Brain microvascular endothelial cell (primary cell): ENCODE data around the gene GNAI2.

Experiments used
- DNase-seq: peaks from one replicate; pipeline ENCODE4 v3.0.0-alpha.2; 2020
- H3K27ac ChIP-seq: fragments of 250-450 bp; sonication (Bioruptor Pico); 2 replicates; pipeline ENCODE4 v1.5.1; 2020; ENCODE audit warnings: mild to moderate bottlenecking, moderate library complexity
- H3K27me3 ChIP-seq: fragments of 250-450 bp; sonication (Bioruptor Pico); replicated peaks from 2 replicates; pipeline ENCODE4 v1.5.1; 2020; ENCODE audit warnings: mild to moderate bottlenecking
- H3K36me3 ChIP-seq: fragments of 250-450 bp; sonication (Bioruptor Pico); replicated peaks from 2 replicates; pipeline ENCODE4 v1.5.1; 2020; ENCODE audit warnings: mild to moderate bottlenecking
- H3K4me3 ChIP-seq: 2 replicates; pipeline ENCODE4 v1.5.1; 2011; ENCODE audit warnings: low read depth, mild to moderate bottlenecking, control low read depth, low read length, moderate library complexity
- in situ Hi-C: cut with HindIII; loops from 2 replicates; pipeline ENCODE4 v1.10.0; 2017; ENCODE audit warnings: low sequenced_read_pairs, low pct_ligation_motif_present
- TF ChIP-seq, protein P1 (sequence below): IDR thresholded peaks from 2 replicates; pipeline ENCODE4 v1.5.1; 2011; ENCODE audit warnings: low read depth, mild to moderate bottlenecking, moderate library complexity, low read length, control low read depth, inconsistent platforms; ENCODE audit errors: missing control alignments

Gene GNAI2

GRCh38 chr3:50245831-50246516 is 10.0 kb downstream of the GNAI2 start:
- Histone ChIP-seq H3K27me3 (no peaks in the 10 kb centered on the region), H3K36me3 (peaks cover 17% of the 10 kb centered on the region), H3K4me3 (peak overlapping the region; percentile 27), H3K27ac (peak overlapping the region; percentile 85)
- in situ Hi-C loops: no loop called here
- TF ChIP-seq, protein P1, sequence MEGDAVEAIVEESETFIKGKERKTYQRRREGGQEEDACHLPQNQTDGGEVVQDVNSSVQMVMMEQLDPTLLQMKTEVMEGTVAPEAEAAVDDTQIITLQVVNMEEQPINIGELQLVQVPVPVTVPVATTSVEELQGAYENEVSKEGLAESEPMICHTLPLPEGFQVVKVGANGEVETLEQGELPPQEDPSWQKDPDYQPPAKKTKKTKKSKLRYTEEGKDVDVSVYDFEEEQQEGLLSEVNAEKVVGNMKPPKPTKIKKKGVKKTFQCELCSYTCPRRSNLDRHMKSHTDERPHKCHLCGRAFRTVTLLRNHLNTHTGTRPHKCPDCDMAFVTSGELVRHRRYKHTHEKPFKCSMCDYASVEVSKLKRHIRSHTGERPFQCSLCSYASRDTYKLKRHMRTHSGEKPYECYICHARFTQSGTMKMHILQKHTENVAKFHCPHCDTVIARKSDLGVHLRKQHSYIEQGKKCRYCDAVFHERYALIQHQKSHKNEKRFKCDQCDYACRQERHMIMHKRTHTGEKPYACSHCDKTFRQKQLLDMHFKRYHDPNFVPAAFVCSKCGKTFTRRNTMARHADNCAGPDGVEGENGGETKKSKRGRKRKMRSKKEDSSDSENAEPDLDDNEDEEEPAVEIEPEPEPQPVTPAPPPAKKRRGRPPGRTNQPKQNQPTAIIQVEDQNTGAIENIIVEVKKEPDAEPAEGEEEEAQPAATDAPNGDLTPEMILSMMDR: peak; percentile 99
- peak; percentile 85 for DNase-seq

DNA sequence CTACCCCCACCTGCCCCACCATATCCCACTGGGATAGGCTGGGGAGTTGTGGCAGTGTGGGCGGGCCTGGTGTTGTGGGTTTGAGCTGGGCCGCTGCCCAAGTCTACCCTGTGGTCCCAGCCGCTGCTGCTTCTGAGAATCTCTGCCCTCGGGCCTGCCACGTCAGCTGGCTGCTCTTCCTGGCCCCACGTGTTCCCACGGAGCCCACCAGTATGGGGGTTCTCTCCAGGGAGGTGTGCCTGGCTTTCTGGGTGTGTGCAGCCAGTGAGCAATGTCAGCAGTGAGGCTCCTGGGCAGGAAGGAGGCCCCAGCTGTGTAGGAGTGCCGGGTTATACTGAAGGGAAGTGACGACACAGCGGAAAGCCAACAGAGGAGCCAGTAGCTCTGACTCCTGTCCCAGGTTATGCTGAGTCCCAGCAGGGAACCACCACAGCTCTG is 10.5 kb downstream of the GNAI2 start:
- Histone ChIP-seq H3K36me3 (peaks cover 19% of the 10 kb centered on the region), H3K4me3 (peak overlapping the region; percentile 26), H3K27ac (peak overlapping the region; percentile 85), H3K27me3 (no peaks in the 10 kb centered on the region)
- in situ Hi-C loops: no loop called here
- TF ChIP-seq, protein P1: no peak
- DNase-seq: peak; percentile 94

DNA sequence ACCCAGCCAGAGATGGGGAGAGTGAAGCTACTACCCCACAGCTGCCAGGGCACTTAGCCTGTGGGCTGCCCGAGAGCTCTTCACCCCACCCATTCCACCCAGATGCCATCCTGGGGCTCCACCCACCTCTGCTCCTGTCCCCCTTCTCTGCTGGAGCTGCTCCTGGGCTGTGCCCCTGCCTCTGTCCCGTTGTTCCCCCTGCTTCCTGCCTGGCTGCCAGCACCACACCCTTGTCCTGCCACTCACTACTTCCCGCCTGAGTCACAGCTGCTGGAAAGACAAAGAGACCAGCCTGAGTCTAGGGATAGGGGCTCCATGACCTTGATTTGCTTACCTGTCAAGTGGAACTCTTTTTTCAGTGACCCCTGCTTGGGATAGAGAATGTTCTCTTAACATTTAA is 12.4 kb downstream of the GNAI2 start:
- Histone ChIP-seq H3K4me3 (no peak overlapping the region), H3K27ac (peak overlapping the region; percentile 48), H3K27me3 (no peaks in the 10 kb centered on the region), H3K36me3 (peaks cover 37% of the 10 kb centered on the region)
- in situ Hi-C loops: no loop called here
- no peak for DNase-seq
- TF ChIP-seq, protein P1: no peak

- Histone ChIP-seq H3K36me3 (peaks cover 43% of the 10 kb centered on the region), H3K27ac (no peak overlapping the region)
Observed at GRCh38 chr3:50249457-50249856, 13.5 kb downstream of the GNAI2 start.

DNA sequence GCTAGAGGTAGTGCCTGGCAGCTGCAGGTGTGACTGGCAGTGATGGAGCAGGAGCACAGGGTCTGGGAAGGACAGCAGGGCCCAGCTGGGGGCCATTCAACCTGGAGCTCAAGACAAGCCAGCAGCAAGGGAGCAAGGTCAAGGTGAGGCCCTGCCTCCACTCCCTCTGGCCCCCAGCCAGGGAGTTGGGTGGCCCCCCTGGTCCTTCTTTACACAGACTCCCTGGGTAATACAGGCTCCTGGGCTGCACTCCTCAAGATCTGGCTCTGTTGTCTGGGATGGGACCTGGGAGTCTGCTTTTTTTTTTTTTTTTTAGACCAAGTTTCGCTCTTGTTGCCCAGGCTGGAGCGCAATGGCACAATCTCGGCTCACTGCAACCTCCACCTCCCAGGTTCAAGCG is 14.5 kb downstream of the GNAI2 start:
- H3K27ac ChIP-seq: no peak overlapping the region
- TF ChIP-seq, protein P1: no peak
- no peak overlapping the region for H3K4me3 ChIP-seq
- in situ Hi-C loops: no loop called here
- no peak for DNase-seq
- peaks cover 51% of the 10 kb centered on the region for H3K36me3 ChIP-seq
- no peaks in the 10 kb centered on the region for H3K27me3 ChIP-seq

More at GRCh38 chr3:50249457-50249856, 13.5 kb downstream of the GNAI2 start:
- no peak overlapping the region for H3K4me3 ChIP-seq
- H3K27me3 ChIP-seq: no peaks in the 10 kb centered on the region
- no peak for DNase-seq
- TF ChIP-seq, protein P1: no peak
- in situ Hi-C loops: no loop called here

DNA sequence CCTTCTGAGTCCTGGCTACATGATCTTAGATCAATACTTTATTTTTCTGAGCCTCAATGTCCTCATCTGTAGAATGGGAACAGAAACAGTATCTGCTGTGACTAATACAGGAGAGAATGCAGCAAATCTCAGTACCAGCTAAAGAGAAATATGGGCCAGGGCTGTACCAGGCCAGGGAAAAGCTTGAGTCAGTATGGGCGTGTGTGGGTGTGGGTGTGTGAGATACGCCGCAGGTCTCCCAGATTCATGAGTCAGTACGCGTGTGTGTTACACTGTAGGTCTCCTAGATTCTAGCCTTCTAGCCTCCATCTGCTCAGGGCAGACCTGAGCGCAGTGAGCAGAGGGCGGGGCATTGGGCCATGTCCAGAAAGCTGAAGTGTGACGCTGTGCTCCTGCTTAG is 15.2 kb downstream of the GNAI2 start:
- peak overlapping the region; percentile 55 for H3K27ac ChIP-seq
- peak; percentile 93 for DNase-seq
- no peak overlapping the region for H3K4me3 ChIP-seq
- in situ Hi-C loops: no loop called here
- peaks cover 55% of the 10 kb centered on the region for H3K36me3 ChIP-seq
- H3K27me3 ChIP-seq: no peaks in the 10 kb centered on the region
- TF ChIP-seq, protein P1: no peak
